22Rv1 (cell line): ENCODE data around the gene PRAME.

Experiments
- ZFX ChIP-seq: fragments of 450-650 bp; IDR thresholded peaks from 2 replicates; pipeline ENCODE4 v1.6.1; 2017; ENCODE audit warnings: antibody characterized with exemption, borderline replicate concordance
- TF ChIP-seq, protein P1 (sequence below): fragments of 450-650 bp; IDR thresholded peaks from 2 replicates; pipeline ENCODE4 v1.5.1; 2017; ENCODE audit warnings: mild to moderate bottlenecking

DNA sequence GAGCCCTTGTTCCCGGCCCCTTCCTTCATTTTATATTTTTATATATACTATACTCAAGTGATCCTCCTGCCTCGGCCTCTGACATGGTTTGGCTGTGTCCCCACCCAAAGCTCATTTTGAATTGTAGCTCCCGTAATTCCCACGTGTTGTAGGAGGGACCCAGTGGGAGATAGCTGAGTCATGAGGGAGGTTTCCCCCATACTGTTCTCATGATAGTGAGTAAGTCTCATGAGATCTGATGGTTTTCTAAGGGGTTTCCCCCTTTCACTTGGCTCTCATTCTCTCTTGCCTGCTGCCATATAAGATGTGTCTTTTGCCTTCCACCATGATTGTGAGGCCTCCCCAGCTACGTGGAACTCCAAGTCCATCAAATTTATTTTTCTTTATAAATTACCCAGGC is 31.8 kb downstream of the PRAME start:
- TF ChIP-seq, protein P1, sequence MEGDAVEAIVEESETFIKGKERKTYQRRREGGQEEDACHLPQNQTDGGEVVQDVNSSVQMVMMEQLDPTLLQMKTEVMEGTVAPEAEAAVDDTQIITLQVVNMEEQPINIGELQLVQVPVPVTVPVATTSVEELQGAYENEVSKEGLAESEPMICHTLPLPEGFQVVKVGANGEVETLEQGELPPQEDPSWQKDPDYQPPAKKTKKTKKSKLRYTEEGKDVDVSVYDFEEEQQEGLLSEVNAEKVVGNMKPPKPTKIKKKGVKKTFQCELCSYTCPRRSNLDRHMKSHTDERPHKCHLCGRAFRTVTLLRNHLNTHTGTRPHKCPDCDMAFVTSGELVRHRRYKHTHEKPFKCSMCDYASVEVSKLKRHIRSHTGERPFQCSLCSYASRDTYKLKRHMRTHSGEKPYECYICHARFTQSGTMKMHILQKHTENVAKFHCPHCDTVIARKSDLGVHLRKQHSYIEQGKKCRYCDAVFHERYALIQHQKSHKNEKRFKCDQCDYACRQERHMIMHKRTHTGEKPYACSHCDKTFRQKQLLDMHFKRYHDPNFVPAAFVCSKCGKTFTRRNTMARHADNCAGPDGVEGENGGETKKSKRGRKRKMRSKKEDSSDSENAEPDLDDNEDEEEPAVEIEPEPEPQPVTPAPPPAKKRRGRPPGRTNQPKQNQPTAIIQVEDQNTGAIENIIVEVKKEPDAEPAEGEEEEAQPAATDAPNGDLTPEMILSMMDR = no peak
- TF ChIP-seq ZFX = no peak
